ENCODE measurements around the gene PPP1R14B. TPM values are rescaled to one million over a fixed set of nuclear protein-coding genes. Genes with fewer than 3 reads are reported as not detected.

The PPP1R14B gene
- total and polyA plus RNA-seq, 2 of the 13 experiments (the other 11 are each of a cell fraction or from before 2014, with no cell fraction given): 110 to 148 TPM

DNA sequence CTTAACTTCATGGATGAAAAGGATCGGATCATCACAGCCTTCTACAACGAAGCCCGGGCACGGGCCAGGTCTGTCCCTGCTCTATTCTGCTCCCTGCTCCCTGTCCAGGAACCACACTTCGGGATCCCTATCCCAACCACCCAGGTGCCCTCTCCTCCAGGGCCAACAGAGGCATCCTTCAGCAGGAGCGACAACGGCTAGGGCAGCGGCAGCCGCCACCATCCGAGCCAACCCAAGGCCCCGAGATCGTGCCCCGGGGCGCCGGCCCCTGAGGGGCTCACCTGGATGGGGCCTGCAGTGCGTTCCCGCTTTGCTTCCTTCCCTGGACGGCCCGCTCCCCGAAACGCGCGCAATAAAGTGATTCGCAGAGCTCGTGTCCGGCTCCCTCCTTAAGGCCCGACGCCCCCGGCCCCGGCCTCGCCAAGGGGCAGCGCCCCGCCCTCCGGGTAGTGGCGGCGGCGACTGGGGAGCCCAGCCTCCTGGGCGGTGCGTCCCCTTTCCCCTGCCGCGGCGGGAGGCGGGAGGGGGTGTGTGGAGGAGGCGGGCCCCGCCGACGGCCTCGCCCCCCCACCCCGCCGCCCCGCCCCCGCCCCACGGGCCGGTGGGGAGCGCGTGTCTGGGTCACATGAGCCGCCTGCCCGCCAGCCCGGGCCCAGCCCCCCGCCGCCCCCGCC is 12.7 kb downstream of the PPP1R14B start, which contains the start of gene VEGFB (continued):
- TF ChIP-seq, protein P1, sequence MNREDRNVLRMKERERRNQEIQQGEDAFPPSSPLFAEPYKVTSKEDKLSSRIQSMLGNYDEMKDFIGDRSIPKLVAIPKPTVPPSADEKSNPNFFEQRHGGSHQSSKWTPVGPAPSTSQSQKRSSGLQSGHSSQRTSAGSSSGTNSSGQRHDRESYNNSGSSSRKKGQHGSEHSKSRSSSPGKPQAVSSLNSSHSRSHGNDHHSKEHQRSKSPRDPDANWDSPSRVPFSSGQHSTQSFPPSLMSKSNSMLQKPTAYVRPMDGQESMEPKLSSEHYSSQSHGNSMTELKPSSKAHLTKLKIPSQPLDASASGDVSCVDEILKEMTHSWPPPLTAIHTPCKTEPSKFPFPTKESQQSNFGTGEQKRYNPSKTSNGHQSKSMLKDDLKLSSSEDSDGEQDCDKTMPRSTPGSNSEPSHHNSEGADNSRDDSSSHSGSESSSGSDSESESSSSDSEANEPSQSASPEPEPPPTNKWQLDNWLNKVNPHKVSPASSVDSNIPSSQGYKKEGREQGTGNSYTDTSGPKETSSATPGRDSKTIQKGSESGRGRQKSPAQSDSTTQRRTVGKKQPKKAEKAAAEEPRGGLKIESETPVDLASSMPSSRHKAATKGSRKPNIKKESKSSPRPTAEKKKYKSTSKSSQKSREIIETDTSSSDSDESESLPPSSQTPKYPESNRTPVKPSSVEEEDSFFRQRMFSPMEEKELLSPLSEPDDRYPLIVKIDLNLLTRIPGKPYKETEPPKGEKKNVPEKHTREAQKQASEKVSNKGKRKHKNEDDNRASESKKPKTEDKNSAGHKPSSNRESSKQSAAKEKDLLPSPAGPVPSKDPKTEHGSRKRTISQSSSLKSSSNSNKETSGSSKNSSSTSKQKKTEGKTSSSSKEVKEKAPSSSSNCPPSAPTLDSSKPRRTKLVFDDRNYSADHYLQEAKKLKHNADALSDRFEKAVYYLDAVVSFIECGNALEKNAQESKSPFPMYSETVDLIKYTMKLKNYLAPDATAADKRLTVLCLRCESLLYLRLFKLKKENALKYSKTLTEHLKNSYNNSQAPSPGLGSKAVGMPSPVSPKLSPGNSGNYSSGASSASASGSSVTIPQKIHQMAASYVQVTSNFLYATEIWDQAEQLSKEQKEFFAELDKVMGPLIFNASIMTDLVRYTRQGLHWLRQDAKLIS (CRISPR knock-in tag; IDR thresholded peaks at IDR 0.05): no peak
- TF ChIP-seq ZNF746 (CRISPR knock-in tag; IDR thresholded peaks at IDR 0.05) (no peak), ZNF335 (CRISPR knock-in tag; IDR thresholded peaks at IDR 0.05) (no peak), ZNF30 (CRISPR knock-in tag; IDR thresholded peaks at IDR 0.05) (no peak), KDM5B (CRISPR knock-in tag; IDR thresholded peaks at IDR 0.05; ENCODE audit: borderline replicate concordance) (peak; percentile 22; the same call in 1 of the 2 replicates), ZC3H13 (CRISPR knock-in tag; IDR thresholded peaks at IDR 0.05) (peak; percentile 75; the same call in 1 of the 2 replicates), ZFP90 (CRISPR knock-in tag; IDR thresholded peaks at IDR 0.05; ENCODE audit: borderline replicate concordance) (peak; percentile 27; the same call in 1 of the 2 replicates), LCORL (IDR thresholded peaks at IDR 0.05) (no peak), LCORL (CRISPR knock-in tag; IDR thresholded peaks at IDR 0.05) (peak; percentile 30; the same call in 1 of the 2 replicates), KLF16 (CRISPR knock-in tag; IDR thresholded peaks at IDR 0.05) (no peak), MIER3 (CRISPR knock-in tag; IDR thresholded peaks at IDR 0.05; ENCODE audit: borderline replicate concordance) (no peak), MEIS2 (CRISPR knock-in tag; IDR thresholded peaks at IDR 0.05) (peak; percentile 30; the same call in 1 of the 2 replicates), ZNF7 (CRISPR knock-in tag; IDR thresholded peaks at IDR 0.05) (no peak), ZNF558 (CRISPR knock-in tag; IDR thresholded peaks at IDR 0.05; ENCODE audit: borderline replicate concordance) (no peak; the same call in 1 of the 2 replicates), HNF4A (CRISPR knock-in tag; IDR thresholded peaks at IDR 0.05) (no peak), EED (CRISPR knock-in tag; IDR thresholded peaks at IDR 0.05) (no peak)
- TF ChIP-seq, protein P2, sequence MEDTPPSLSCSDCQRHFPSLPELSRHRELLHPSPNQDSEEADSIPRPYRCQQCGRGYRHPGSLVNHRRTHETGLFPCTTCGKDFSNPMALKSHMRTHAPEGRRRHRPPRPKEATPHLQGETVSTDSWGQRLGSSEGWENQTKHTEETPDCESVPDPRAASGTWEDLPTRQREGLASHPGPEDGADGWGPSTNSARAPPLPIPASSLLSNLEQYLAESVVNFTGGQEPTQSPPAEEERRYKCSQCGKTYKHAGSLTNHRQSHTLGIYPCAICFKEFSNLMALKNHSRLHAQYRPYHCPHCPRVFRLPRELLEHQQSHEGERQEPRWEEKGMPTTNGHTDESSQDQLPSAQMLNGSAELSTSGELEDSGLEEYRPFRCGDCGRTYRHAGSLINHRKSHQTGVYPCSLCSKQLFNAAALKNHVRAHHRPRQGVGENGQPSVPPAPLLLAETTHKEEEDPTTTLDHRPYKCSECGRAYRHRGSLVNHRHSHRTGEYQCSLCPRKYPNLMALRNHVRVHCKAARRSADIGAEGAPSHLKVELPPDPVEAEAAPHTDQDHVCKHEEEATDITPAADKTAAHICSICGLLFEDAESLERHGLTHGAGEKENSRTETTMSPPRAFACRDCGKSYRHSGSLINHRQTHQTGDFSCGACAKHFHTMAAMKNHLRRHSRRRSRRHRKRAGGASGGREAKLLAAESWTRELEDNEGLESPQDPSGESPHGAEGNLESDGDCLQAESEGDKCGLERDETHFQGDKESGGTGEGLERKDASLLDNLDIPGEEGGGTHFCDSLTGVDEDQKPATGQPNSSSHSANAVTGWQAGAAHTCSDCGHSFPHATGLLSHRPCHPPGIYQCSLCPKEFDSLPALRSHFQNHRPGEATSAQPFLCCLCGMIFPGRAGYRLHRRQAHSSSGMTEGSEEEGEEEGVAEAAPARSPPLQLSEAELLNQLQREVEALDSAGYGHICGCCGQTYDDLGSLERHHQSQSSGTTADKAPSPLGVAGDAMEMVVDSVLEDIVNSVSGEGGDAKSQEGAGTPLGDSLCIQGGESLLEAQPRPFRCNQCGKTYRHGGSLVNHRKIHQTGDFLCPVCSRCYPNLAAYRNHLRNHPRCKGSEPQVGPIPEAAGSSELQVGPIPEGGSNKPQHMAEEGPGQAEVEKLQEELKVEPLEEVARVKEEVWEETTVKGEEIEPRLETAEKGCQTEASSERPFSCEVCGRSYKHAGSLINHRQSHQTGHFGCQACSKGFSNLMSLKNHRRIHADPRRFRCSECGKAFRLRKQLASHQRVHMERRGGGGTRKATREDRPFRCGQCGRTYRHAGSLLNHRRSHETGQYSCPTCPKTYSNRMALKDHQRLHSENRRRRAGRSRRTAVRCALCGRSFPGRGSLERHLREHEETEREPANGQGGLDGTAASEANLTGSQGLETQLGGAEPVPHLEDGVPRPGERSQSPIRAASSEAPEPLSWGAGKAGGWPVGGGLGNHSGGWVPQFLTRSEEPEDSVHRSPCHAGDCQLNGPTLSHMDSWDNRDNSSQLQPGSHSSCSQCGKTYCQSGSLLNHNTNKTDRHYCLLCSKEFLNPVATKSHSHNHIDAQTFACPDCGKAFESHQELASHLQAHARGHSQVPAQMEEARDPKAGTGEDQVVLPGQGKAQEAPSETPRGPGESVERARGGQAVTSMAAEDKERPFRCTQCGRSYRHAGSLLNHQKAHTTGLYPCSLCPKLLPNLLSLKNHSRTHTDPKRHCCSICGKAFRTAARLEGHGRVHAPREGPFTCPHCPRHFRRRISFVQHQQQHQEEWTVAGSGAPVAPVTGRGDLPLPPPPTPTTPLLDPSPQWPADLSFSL (CRISPR knock-in tag; IDR thresholded peaks at IDR 0.05): no peak

Measured in HepG2 (cell line).